Sigmoid colon (tissue), 4 donors: ENCODE results near the gene BDP1.
"Not testable (repeated sequence)": the region's sequence is repeated elsewhere in the genome, so short reads cannot be mapped to it uniquely, and the experiment has no call there.

Experiments used
- POLR2AphosphoS5 ChIP-seq, 4 donors: sonication (generic); formaldehyde crosslinking; IDR thresholded peaks; one replicate each; pipeline ENCODE4 v1.6.1; 2017; ENCODE audit warnings: antibody characterized with exemption in 4 of 4
- TF ChIP-seq, protein P1 (sequence below), 4 experiments: fragments of 450-650 bp in 3 of 4; fragments of 200-600 bp in 1 of 4; IDR thresholded peaks; one replicate each; pipeline ENCODE4 v1.5.1; 2016 to 2019; ENCODE audit warnings: antibody characterized with exemption in 4 of 4, mild to moderate bottlenecking in 3 of 4, moderate library complexity in 2 of 4

DNA sequence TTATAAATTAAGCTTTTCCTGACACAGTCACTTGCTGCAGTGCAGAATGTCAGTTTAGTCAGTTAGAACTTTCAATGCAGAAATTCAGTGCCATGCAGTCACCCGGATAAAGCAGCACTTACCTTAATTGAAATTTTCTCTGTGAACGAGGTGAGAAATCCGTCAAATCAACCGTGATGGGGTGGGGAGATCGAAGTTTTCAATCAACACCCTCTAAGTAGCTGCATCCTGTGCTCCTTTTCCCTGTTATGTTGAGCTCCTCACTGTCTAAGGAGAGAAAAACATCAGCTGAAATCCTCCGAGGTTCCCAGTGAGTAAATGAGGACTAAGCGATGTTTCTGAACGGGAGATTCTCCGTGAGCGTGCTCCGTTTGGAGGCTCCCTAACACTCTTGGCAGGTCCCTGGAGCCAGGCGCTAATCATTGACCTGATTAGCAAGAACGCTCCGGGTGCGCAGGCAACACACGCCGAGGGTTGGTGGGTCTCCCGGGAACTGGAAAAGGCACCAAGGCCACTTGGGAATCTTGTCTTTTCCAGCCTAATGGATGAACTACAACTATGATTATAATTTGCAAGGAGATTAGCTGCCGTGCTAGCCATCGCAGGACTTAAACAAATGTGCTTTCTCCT lies 9.8 kb upstream of the BDP1 start:
- not testable (repeated sequence) for TF ChIP-seq POLR2AphosphoS5 (IDR thresholded peaks at IDR 0.05)
- TF ChIP-seq, protein P1, sequence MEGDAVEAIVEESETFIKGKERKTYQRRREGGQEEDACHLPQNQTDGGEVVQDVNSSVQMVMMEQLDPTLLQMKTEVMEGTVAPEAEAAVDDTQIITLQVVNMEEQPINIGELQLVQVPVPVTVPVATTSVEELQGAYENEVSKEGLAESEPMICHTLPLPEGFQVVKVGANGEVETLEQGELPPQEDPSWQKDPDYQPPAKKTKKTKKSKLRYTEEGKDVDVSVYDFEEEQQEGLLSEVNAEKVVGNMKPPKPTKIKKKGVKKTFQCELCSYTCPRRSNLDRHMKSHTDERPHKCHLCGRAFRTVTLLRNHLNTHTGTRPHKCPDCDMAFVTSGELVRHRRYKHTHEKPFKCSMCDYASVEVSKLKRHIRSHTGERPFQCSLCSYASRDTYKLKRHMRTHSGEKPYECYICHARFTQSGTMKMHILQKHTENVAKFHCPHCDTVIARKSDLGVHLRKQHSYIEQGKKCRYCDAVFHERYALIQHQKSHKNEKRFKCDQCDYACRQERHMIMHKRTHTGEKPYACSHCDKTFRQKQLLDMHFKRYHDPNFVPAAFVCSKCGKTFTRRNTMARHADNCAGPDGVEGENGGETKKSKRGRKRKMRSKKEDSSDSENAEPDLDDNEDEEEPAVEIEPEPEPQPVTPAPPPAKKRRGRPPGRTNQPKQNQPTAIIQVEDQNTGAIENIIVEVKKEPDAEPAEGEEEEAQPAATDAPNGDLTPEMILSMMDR (IDR thresholded peaks at IDR 0.05): not testable (repeated sequence)
